Measurements from ENCODE around the gene NUCKS1.

DNA sequence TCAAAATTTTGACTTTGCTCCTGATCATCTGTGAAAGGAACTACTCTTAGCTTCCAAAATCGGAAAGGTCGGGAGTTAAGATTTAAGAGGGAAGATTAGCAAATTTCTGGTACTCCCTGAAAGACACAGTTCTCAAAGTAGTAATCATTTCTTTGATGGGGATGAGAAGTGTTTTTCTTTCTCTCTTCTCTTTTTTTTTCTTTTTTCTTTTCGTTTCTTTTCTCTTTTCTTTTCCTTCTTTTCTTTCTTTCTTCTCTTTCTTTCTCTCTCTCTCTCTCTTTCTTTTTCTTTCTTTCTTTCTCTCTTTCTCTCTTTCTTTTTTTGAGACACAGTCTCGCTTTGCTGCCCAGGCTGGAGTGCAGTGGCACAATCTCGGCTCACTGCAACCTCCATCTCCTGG is 30.4 kb upstream of the NUCKS1 start:
- TF ChIP-seq MYBL2 (CRISPR knock-in tag; IDR thresholded peaks at IDR 0.05) (no peak), NFE2L1 (CRISPR knock-in tag; IDR thresholded peaks at IDR 0.05) (no peak), FOXJ3 (CRISPR knock-in tag; IDR thresholded peaks at IDR 0.05; ENCODE audit: borderline replicate concordance) (no peak), ETV6 (CRISPR knock-in tag; IDR thresholded peaks at IDR 0.05) (no peak), NFYB (CRISPR knock-in tag; conservative IDR thresholded peaks at IDR 0.05; ENCODE audit: low read depth) (no peak), SOX15 (CRISPR knock-in tag; IDR thresholded peaks at IDR 0.05) (no peak), ZNF219 (CRISPR knock-in tag; IDR thresholded peaks at IDR 0.05; ENCODE audit: borderline replicate concordance) (no peak)
- TF ChIP-seq, protein P1, sequence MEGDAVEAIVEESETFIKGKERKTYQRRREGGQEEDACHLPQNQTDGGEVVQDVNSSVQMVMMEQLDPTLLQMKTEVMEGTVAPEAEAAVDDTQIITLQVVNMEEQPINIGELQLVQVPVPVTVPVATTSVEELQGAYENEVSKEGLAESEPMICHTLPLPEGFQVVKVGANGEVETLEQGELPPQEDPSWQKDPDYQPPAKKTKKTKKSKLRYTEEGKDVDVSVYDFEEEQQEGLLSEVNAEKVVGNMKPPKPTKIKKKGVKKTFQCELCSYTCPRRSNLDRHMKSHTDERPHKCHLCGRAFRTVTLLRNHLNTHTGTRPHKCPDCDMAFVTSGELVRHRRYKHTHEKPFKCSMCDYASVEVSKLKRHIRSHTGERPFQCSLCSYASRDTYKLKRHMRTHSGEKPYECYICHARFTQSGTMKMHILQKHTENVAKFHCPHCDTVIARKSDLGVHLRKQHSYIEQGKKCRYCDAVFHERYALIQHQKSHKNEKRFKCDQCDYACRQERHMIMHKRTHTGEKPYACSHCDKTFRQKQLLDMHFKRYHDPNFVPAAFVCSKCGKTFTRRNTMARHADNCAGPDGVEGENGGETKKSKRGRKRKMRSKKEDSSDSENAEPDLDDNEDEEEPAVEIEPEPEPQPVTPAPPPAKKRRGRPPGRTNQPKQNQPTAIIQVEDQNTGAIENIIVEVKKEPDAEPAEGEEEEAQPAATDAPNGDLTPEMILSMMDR (IDR thresholded peaks at IDR 0.05): no peak
- TF ChIP-seq, protein P2, sequence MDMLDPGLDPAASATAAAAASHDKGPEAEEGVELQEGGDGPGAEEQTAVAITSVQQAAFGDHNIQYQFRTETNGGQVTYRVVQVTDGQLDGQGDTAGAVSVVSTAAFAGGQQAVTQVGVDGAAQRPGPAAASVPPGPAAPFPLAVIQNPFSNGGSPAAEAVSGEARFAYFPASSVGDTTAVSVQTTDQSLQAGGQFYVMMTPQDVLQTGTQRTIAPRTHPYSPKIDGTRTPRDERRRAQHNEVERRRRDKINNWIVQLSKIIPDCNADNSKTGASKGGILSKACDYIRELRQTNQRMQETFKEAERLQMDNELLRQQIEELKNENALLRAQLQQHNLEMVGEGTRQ (CRISPR knock-in tag; IDR thresholded peaks at IDR 0.05): no peak
- TF ChIP-seq, protein P3, sequence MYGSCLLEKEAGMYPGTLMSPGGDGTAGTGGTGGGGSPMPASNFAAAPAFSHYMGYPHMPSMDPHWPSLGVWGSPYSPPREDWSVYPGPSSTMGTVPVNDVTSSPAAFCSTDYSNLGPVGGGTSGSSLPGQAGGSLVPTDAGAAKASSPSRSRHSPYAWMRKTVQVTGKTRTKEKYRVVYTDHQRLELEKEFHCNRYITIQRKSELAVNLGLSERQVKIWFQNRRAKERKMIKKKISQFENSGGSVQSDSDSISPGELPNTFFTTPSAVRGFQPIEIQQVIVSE (CRISPR knock-in tag; IDR thresholded peaks at IDR 0.05; ENCODE audit: borderline replicate concordance): no peak
- TF ChIP-seq, protein P4, sequence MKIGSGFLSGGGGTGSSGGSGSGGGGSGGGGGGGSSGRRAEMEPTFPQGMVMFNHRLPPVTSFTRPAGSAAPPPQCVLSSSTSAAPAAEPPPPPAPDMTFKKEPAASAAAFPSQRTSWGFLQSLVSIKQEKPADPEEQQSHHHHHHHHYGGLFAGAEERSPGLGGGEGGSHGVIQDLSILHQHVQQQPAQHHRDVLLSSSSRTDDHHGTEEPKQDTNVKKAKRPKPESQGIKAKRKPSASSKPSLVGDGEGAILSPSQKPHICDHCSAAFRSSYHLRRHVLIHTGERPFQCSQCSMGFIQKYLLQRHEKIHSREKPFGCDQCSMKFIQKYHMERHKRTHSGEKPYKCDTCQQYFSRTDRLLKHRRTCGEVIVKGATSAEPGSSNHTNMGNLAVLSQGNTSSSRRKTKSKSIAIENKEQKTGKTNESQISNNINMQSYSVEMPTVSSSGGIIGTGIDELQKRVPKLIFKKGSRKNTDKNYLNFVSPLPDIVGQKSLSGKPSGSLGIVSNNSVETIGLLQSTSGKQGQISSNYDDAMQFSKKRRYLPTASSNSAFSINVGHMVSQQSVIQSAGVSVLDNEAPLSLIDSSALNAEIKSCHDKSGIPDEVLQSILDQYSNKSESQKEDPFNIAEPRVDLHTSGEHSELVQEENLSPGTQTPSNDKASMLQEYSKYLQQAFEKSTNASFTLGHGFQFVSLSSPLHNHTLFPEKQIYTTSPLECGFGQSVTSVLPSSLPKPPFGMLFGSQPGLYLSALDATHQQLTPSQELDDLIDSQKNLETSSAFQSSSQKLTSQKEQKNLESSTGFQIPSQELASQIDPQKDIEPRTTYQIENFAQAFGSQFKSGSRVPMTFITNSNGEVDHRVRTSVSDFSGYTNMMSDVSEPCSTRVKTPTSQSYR (CRISPR knock-in tag; IDR thresholded peaks at IDR 0.05): no peak
